HEK293T (cell line): ENCODE data around the gene RIBC2.

ENCODE experiments used
- CTCF ChIA-PET: fragments of 350-600 bp; formaldehyde crosslinking; extraction: SDS; loops from one replicate; lab custom pipeline; 2021; ENCODE audit warnings: antibody characterized with exemption, inconsistent platforms; lab: Yijun Ruan, JAX
- POLR2A ChIA-PET: fragments of 350-600 bp; formaldehyde crosslinking; extraction: SDS; loops from one replicate; lab custom pipeline; 2020; ENCODE audit warnings: antibody characterized with exemption, inconsistent platforms; lab: Yijun Ruan, JAX
- DNase-seq: peaks from one replicate; pipeline ENCODE4 v3.0.0; 2012; ENCODE audit warnings: mixed read lengths; ENCODE audit errors: extremely low spot score
- ARNT ChIP-seq: fragments of 450-650 bp; IDR thresholded peaks from 2 replicates; pipeline ENCODE4 v1.6.1; 2017; ENCODE audit warnings: mild to moderate bottlenecking
- BHLHE40 ChIP-seq: fragments of 450-650 bp; IDR thresholded peaks from 2 replicates; pipeline ENCODE4 v1.6.1; 2016; ENCODE audit warnings: mild to moderate bottlenecking, moderate library complexity, borderline replicate concordance
- CTBP1 ChIP-seq: fragments of 450-650 bp; IDR thresholded peaks from 2 replicates; pipeline ENCODE4 v1.6.1; 2016; ENCODE audit warnings: borderline replicate concordance
- ELF4 ChIP-seq: fragments of 450-650 bp; IDR thresholded peaks from 2 replicates; pipeline ENCODE4 v1.6.1; 2017; ENCODE audit warnings: antibody characterized with exemption
- FOXA1 ChIP-seq: fragments of 450-650 bp; IDR thresholded peaks from 2 replicates; pipeline ENCODE4 v1.6.1; 2016; ENCODE audit warnings: mild to moderate bottlenecking
- FOXK2 ChIP-seq: fragments of 450-650 bp; IDR thresholded peaks from 2 replicates; pipeline ENCODE4 v1.6.1; 2016; ENCODE audit warnings: mild to moderate bottlenecking
- FOXM1 ChIP-seq: fragments of 450-650 bp; IDR thresholded peaks from 2 replicates; pipeline ENCODE4 v1.6.1; 2017; ENCODE audit warnings: mild to moderate bottlenecking, borderline replicate concordance
- HDGF ChIP-seq: fragments of 450-650 bp; IDR thresholded peaks from 2 replicates; pipeline ENCODE4 v1.6.1; 2017; ENCODE audit warnings: antibody characterized with exemption, borderline replicate concordance
- L3MBTL2 ChIP-seq: fragments of 450-650 bp; conservative IDR thresholded peaks from 2 replicates; pipeline ENCODE4 v1.6.1; 2016; ENCODE audit warnings: mild to moderate bottlenecking
- LEF1 ChIP-seq: fragments of 450-650 bp; IDR thresholded peaks from 2 replicates; pipeline ENCODE4 v1.6.1; 2017; ENCODE audit warnings: mild to moderate bottlenecking, borderline replicate concordance
- NFRKB ChIP-seq: fragments of 450-650 bp; IDR thresholded peaks from 2 replicates; pipeline ENCODE4 v1.6.1; 2016; ENCODE audit warnings: mild to moderate bottlenecking, moderate library complexity
- SP1 ChIP-seq: fragments of 450-650 bp; IDR thresholded peaks from 2 replicates; pipeline ENCODE4 v1.6.1; 2017
- SUZ12 ChIP-seq: fragments of 450-650 bp; IDR thresholded peaks from 2 replicates; pipeline ENCODE4 v1.6.1; 2016; ENCODE audit warnings: mild to moderate bottlenecking
- TARDBP ChIP-seq: fragments of 450-650 bp; IDR thresholded peaks from 2 replicates; pipeline ENCODE4 v1.6.1; 2016
- ZNF384 ChIP-seq: fragments of 450-650 bp; IDR thresholded peaks from 2 replicates; pipeline ENCODE4 v1.6.1; 2016
- TF ChIP-seq, protein P1 (sequence below): fragments of 450-650 bp; IDR thresholded peaks from 2 replicates; pipeline ENCODE4 v1.6.1; 2016

RIBC2 gene

DNA sequence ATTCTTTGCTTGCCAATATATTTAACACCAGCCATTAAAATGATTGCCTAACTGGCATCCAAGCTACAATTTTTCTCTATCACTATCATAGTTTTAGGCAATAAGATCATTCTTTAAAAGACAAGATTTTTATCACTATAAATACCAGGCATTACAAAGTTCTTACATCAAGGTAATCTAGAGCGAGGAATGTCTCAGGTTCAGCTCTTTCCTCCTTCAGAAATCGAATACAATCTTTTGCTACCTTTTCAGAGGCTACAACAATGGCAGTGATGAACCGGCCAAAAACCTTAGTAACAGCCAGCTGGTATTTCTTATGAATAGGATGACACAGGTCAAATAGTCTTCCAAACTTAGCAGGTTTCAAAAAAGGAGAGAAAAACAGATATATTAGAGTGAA is 23.9 kb upstream of the RIBC2 start:
- ChIA-PET POLR2A (interaction anchor here (0.6 kb wide), 1 partner anchor 21 kb away, joined by 3 read pairs; no protein-coding TSS in a partner anchor), CTCF (no interaction called here)
- no peak for DNase-seq
- no peak for TF ChIP-seq FOXM1

DNA sequence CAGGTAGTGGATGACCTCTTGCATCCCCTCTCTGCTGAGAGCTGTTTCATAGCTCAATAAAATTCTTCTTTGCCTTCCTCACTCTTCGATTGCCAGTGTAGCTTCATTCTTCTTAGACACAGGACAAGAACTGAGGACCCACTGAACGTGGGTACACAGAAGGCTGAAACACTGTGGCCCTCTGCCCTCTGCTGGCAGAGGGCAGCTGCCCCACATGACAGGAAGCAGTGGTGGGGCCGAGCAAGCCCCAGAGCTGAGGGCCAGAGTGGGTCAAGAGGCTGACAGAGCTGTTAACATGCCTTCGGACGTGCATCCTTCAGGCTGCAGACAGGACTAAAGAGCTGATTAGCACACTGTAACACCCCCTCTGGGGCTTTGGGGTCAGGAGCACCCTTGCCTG is 15.7 kb upstream of the RIBC2 start:
- TF ChIP-seq SUZ12 (no peak), HDGF (no peak), CTBP1 (no peak), ELF4 (no peak), FOXK2 (no peak), ARNT (no peak), FOXM1 (no peak), TARDBP (no peak), L3MBTL2 (no peak), ZNF384 (no peak), BHLHE40 (no peak), FOXA1 (no peak), SP1 (no peak), NFRKB (no peak), LEF1 (no peak)
- TF ChIP-seq, protein P1, sequence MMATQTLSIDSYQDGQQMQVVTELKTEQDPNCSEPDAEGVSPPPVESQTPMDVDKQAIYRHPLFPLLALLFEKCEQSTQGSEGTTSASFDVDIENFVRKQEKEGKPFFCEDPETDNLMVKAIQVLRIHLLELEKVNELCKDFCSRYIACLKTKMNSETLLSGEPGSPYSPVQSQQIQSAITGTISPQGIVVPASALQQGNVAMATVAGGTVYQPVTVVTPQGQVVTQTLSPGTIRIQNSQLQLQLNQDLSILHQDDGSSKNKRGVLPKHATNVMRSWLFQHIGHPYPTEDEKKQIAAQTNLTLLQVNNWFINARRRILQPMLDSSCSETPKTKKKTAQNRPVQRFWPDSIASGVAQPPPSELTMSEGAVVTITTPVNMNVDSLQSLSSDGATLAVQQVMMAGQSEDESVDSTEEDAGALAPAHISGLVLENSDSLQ = no peak
- CTCF ChIA-PET = interaction anchor here (0.6 kb wide), 1 partner anchor 1144 kb away, joined by 6 read pairs; no protein-coding TSS in a partner anchor
- POLR2A ChIA-PET = no interaction called here
- no peak for DNase-seq

GRCh38 chr22:45398214-45398613 is 15.3 kb upstream of the RIBC2 start:
- POLR2A ChIA-PET = no interaction called here
- no peak for DNase-seq
- TF ChIP-seq CTBP1 = no peak
- TF ChIP-seq, protein P1 = no peak
- CTCF ChIA-PET = no interaction called here

DNA sequence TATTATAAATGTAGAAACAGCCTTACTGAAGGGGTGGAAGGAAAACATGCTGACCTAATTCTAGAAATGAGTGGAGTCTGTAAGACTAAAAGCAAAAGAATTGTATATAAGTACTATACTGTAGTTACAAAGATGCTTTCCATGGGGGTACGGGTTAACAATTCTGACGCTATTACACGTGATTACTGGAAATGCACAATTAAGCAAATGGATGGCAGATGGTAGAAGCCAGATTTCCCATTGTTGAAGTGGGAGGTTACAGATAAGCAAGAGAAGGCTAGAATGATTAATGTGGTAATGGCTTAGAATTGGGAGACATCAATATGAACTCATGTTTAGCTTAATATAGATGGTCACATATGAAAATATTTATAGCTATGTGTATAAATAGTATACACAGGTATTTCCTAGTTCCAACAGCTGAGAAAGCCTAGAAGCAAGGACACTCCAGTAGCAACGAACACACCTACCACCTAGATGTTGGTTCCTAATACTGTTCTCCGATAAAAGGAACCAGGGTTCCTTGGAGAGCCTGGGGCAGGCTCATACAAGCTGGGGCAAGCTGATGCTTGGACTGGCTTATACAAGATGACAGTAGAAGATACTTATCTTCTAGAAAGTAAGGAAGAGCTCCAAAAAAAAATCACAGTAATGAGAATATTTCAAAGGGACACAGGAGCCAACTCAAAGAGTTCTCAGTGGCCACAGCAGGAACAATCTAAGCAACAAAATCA is 13.6 kb upstream of the RIBC2 start:
- ChIA-PET CTCF (interaction anchor here (0.6 kb wide), 1 partner anchor 9 kb away, joined by 3 read pairs; no protein-coding TSS in a partner anchor), POLR2A (no interaction called here)
- no peak for DNase-seq
- no peak for TF ChIP-seq SUZ12
- TF ChIP-seq CTBP1 = no peak
- no peak for TF ChIP-seq L3MBTL2
- TF ChIP-seq ARNT = no peak
- TF ChIP-seq, protein P1 = no peak
- TF ChIP-seq LEF1 = no peak
- no peak for TF ChIP-seq ELF4
- no peak for TF ChIP-seq FOXK2
- no peak for TF ChIP-seq FOXM1
- TF ChIP-seq BHLHE40 = no peak
- no peak for TF ChIP-seq SP1
- TF ChIP-seq HDGF = no peak
- no peak for TF ChIP-seq FOXA1
- TF ChIP-seq NFRKB = no peak
- TF ChIP-seq ZNF384 = no peak
- TF ChIP-seq TARDBP = no peak

DNA sequence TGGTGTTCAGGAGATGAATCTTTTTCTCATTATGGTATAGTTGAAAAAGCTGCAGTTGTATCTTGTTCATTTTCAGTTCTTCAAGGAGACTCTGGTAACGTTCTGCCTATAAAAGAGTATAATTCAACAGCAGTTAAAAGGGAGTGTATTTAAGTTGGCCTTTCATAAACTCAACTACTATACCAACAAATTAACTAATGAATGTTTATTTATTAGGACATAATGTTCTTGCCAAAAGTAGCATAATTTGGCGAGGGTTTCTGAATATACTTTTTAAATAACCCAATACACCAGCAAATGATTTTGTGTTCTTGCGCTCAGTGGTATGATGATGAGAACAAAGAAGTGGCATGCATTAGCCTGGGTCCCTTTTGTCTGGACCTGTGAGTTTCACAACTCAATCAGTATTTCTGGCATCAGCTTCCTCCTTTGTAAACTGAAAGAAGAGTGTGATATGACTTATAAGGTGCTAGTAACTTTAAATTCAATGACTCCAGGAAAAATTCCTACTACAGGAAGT is 11.0 kb upstream of the RIBC2 start:
- CTCF ChIA-PET = interaction anchor here (1.3 kb wide), 1 partner anchor 130 kb away, joined by 3 read pairs; no protein-coding TSS in a partner anchor
- TF ChIP-seq L3MBTL2 = no peak
- TF ChIP-seq TARDBP = no peak
- no peak for TF ChIP-seq BHLHE40
- no peak for TF ChIP-seq CTBP1
- TF ChIP-seq, protein P1 = no peak
- POLR2A ChIA-PET = no interaction called here
- DNase-seq = no peak

GRCh38 chr22:45407793-45408192 is 5.7 kb upstream of the RIBC2 start:
- ChIA-PET CTCF (no interaction called here), POLR2A (no interaction called here)
- TF ChIP-seq BHLHE40 = no peak
- TF ChIP-seq HDGF = no peak
- no peak for TF ChIP-seq L3MBTL2
- no peak for TF ChIP-seq SP1
- TF ChIP-seq TARDBP = no peak
- no peak for TF ChIP-seq FOXM1
- no peak for TF ChIP-seq ELF4
- TF ChIP-seq ZNF384 = no peak
- no peak for TF ChIP-seq ARNT
- no peak for TF ChIP-seq LEF1
- TF ChIP-seq FOXA1 = no peak
- no peak for TF ChIP-seq NFRKB
- no peak for TF ChIP-seq FOXK2
- TF ChIP-seq SUZ12 = no peak
- TF ChIP-seq CTBP1 = no peak
- TF ChIP-seq, protein P1 = no peak
- no peak for DNase-seq
